Stimulated activated naive CD4-positive, alpha-beta T cell (primary cell): ENCODE results near the gene GNA15.

Experiments
- DNase-seq, 6 experiments: peaks; one replicate each; lab custom pipeline; 2025; lab: John Stamatoyannopoulos, UW

GNA15 gene

GRCh38 chr19:3175781-3176714 lies 40.2 kb downstream of the GNA15 start:
- DNase-seq = peak in 2 of 6 experiments; percentile 27 to 28

DNA sequence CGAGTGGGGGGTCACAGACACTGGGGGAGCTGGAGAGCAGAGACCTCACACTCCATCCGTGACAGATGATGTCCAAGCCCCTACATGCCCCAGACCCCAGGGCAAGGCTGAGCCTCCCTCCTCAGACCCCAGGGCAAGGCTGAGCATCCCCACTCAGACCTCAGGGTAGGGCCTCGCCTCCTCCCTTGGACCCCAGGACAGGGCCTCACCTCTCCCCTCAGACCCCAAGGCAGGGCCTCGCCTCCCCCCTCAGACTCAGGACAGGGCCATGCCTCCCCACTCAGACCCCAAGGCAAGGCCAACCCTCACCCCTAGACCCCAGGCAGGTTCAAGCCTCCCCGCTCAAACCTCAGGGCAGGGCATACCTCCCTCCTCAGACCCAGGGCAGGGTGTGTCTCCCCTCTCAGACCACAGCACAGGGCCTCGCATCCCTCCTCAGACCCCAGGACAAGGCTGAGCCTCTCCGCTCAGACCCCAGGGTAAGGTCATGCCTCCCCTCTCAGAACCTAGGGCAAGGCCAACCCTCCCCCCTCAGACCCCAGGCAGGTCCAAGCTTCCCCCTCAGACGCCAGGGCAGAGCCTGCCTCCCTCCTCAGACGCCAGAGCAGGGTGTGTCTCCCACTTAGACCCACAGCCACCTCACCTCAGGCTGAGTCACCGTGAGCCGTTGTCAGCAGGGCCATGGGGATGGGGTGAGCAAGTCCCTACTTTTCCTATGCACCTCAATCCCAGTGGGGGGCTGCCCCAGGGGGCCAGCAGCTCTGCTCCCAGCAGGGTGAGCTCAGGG lies 41.1 kb downstream of the GNA15 start:
- DNase-seq = peak in 4 of 6 experiments; percentile 26 to 48 (median 29)

DNA sequence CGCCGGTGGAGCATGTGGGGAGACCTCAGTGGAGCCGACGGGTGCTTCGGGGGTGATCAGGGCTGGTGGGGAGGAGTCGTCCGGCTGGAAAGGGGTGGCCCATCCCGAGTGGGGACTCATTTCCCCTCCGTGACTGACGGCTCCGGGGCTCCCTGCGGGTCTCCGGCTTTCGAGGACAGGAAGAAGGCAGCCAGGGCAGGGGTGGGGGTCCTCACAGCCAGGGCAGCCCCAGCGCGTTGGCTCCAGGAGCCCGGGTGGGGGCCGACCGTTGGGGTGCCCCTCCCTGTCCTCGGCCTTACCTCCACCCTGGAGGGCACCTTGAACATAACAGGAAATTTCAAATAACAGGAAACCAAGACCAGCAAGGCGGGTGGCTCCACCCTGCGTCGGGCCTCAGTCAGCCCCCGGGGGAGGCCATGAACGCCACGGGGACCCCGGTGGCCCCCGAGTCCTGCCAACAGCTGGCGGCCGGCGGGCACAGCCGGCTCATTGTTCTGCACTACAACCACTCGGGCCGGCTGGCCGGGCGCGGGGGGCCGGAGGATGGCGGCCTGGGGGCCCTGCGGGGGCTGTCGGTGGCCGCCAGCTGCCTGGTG lies 42.6 kb downstream of the GNA15 start, which contains the start of gene S1PR4:
S1PR4 (plus strand) TSS at position 393 of the 596 bp plus-strand sequence; CDS start at position 417, 24 bp downstream.
- peak; percentile 44 to 75 (median 62) for DNase-seq

DNA sequence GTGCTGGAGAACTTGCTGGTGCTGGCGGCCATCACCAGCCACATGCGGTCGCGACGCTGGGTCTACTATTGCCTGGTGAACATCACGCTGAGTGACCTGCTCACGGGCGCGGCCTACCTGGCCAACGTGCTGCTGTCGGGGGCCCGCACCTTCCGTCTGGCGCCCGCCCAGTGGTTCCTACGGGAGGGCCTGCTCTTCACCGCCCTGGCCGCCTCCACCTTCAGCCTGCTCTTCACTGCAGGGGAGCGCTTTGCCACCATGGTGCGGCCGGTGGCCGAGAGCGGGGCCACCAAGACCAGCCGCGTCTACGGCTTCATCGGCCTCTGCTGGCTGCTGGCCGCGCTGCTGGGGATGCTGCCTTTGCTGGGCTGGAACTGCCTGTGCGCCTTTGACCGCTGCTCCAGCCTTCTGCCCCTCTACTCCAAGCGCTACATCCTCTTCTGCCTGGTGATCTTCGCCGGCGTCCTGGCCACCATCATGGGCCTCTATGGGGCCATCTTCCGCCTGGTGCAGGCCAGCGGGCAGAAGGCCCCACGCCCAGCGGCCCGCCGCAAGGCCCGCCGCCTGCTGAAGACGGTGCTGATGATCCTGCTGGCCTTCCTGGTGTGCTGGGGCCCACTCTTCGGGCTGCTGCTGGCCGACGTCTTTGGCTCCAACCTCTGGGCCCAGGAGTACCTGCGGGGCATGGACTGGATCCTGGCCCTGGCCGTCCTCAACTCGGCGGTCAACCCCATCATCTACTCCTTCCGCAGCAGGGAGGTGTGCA lies 43.3 kb downstream of the GNA15 start:
- peak in 1 of 6 experiments; percentile 56 for DNase-seq

DNA sequence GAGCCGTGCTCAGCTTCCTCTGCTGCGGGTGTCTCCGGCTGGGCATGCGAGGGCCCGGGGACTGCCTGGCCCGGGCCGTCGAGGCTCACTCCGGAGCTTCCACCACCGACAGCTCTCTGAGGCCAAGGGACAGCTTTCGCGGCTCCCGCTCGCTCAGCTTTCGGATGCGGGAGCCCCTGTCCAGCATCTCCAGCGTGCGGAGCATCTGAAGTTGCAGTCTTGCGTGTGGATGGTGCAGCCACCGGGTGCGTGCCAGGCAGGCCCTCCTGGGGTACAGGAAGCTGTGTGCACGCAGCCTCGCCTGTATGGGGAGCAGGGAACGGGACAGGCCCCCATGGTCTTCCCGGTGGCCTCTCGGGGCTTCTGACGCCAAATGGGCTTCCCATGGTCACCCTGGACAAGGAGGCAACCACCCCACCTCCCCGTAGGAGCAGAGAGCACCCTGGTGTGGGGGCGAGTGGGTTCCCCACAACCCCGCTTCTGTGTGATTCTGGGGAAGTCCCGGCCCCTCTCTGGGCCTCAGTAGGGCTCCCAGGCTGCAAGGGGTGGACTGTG lies 44.0 kb downstream of the GNA15 start:
- DNase-seq = peak in 3 of 6 experiments; percentile 10 to 36 (median 22)

DNA sequence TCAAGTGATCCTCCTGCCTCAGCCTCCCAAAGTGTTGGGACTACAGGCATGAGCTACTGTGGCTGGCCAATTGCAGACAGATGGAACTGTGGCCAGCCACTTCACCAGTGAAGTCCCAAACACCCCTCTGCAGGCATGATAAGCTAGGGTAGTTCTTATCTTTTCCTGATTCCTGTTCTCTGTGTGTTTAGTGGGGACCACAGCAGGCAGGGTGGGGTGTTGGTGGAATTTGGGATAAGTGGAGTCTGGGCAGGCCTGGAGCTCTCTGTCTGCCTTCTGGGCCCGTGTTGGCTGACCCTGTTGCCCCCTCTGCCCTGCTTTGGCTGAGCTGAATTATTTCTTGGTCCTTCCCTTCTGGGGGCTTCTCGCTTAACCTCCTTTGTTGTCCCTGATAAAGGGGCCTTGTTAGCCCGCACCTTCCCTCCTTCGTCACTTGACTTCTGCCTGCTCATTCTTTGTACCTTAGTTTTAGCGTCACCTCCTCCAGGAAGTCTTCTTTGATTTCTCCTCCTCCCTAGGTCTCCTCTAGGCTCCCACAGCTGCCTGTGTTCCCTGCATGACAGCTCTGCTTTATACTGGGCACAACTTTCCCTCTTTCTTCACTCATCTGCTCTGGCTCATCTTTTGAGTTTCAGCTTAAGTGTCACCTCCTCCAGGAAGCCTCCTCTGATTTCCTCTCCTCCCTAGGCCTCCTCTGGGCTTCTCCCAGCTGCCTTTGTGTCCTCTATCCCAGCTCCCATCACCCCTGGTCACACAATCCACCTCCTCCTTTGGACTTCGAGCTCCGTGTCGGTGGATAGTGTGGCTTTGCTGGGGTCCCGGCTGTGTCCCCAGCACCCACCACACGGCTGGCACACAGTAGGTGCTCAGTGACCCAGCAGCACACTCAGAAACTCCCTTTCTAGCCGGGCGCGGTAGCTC lies 48.1 kb downstream of the GNA15 start:
- DNase-seq = no peak

GRCh38 chr19:3184847-3185460 lies 49.1 kb downstream of the GNA15 start:
- peak in 5 of 6 experiments; percentile 68 to 90 (median 85) for DNase-seq

GRCh38 chr19:3185461-3186159 lies 49.8 kb downstream of the GNA15 start, which contains the start of gene NCLN:
TSS of gene NCLN (plus strand) at chr19:3185930. CDS start at chr19:3186031, 101 bp downstream.
- DNase-seq = peak; percentile 85 to 98 (median 94)

- peak in 2 of 6 experiments; percentile 41 to 52 for DNase-seq
Measured at GRCh38 chr19:3186160-3186688, 50.4 kb downstream of the GNA15 start.

GRCh38 chr19:3186891-3187661 lies 51.2 kb downstream of the GNA15 start:
- DNase-seq = no peak

DNA sequence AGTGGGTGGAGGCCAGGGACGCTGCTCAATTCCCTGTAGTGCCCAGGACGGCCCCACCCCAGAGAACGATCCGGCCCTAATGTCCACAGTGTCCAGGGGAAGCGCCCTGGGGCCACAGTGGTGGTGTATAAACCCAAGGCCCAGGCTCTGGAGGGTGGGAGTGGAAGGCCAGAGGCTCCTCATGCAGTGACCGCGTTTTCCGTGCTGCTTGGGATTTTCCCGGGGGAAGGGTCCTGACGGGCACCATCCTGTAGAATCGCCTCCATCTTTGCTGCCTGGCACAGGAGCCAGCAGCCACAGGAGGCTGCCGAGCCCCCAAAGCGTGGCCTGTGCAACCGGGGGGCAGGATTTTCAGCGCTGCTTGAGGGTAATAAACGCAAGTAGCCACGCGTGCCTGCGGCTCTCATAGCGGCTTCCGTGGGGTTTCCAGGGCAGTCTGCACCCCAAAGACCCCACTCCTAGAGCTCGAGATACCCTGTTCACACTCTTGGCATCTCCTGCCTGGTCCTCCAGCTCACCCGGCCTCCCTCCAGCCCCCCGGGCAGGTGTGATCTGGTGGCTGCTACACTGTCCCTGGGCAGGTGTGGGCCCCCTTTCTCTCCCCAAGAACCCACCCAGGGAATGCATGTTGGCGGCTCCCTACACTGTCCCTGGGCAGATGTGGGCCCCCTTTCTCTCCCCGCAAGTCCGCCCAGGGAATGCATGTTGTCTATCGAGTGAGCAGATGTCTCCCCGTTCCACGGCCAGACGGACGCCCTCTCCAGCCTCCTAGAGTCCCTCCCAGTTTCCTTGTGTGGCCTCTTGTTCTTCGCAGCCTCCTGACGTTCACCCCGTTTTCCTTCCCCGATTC lies 52.1 kb downstream of the GNA15 start:
- no peak for DNase-seq

- no peak for DNase-seq
Measured at GRCh38 chr19:3188627-3189596, 53.1 kb downstream of the GNA15 start.

- no peak for DNase-seq
Measured at GRCh38 chr19:3189702-3190469, 54.1 kb downstream of the GNA15 start.

DNA sequence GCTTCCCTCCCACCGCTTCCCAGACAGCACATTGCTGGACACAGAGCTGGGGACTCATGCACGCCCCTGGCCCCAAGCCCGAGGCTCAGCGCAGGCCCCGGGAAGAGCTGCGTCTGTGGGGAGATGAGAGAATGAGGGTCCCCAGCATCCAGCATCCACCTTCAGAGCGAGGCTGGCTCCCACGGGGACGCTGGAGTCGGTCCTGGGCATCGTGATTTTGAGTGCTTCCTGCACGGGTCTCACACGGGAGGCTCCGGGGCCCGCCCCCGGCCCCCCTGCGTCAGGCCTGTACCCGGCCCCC lies 54.6 kb downstream of the GNA15 start:
- no peak for DNase-seq
